Mesothelial cell of epicardium (in vitro differentiated cells): Measurements from ENCODE around the gene TTLL8. TPM values are rescaled to one million over a fixed set of nuclear protein-coding genes. Genes with fewer than 3 reads are reported as not detected.

Experiments used
- DNase-seq, 2 experiments: peaks; one replicate each; pipeline ENCODE4 v3.0.0; 2021; ENCODE audit warnings: low spot score in 2 of 2; ENCODE audit not compliant: unreplicated experiment in 2 of 2
- H3K27ac Mint-ChIP-seq: 2 replicates; pipeline ENCODE4 v1.8.0; 2021; ENCODE audit warnings: mixed read lengths
- H3K27me3 Mint-ChIP-seq: 2 replicates; pipeline ENCODE4 v1.8.0; 2021; ENCODE audit warnings: low read depth, mixed read lengths
- H3K36me3 Mint-ChIP-seq: 2 replicates; pipeline ENCODE4 v1.8.0; 2021; ENCODE audit warnings: mixed read lengths
- H3K4me1 Mint-ChIP-seq: 2 replicates; pipeline ENCODE4 v1.8.0; 2021; ENCODE audit warnings: mixed read lengths
- H3K4me3 Mint-ChIP-seq: 2 replicates; pipeline ENCODE4 v1.8.0; 2021; ENCODE audit warnings: mild to moderate bottlenecking, moderate library complexity, mixed read lengths
- H3K9me3 Mint-ChIP-seq: 2 replicates; pipeline ENCODE4 v1.8.0; 2021; ENCODE audit warnings: mixed read lengths
- total RNA-seq: library from RNA; stranded (reverse); gene quantifications from 3 replicates; pipeline ENCODE4 v1.2.1, GENCODE V29; 2021
- TF ChIP-seq, protein P1 (sequence below): fragments of 200-600 bp; sonication (generic); IDR thresholded peaks from one replicate; pipeline ENCODE4 v1.5.0; 2021; ENCODE audit warnings: antibody characterized with exemption; ENCODE audit not compliant: unreplicated experiment

TTLL8 gene
- total RNA-seq, 1 donor from 2014 or later = 0.13 TPM

DNA sequence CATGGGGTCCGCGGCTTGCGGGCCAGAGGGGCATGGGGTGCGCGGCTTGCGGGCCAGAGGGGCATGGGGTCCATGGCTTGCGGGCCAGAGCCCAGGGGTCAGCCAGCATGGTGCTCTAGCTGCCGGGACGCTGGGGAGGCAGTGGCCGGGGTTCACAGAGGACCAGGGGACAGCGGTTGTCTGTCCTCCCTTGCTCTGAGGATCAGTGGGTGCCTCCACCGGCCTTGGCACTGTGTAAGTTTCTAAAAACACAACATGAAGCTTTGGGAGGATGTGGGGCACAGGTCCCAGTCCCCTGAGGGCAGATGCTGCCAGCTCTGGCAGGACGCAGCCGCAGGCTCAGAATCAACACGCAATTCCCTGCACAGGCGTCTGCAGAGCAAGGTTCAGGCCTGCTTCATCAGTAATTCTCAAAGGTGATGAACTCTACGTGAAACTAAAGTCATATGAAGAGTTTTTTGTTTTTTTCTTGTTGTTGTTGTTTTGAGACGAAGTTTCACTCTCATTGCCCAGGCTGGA, 24.2 kb upstream of the TTLL8 start:
- TF ChIP-seq, protein P1, sequence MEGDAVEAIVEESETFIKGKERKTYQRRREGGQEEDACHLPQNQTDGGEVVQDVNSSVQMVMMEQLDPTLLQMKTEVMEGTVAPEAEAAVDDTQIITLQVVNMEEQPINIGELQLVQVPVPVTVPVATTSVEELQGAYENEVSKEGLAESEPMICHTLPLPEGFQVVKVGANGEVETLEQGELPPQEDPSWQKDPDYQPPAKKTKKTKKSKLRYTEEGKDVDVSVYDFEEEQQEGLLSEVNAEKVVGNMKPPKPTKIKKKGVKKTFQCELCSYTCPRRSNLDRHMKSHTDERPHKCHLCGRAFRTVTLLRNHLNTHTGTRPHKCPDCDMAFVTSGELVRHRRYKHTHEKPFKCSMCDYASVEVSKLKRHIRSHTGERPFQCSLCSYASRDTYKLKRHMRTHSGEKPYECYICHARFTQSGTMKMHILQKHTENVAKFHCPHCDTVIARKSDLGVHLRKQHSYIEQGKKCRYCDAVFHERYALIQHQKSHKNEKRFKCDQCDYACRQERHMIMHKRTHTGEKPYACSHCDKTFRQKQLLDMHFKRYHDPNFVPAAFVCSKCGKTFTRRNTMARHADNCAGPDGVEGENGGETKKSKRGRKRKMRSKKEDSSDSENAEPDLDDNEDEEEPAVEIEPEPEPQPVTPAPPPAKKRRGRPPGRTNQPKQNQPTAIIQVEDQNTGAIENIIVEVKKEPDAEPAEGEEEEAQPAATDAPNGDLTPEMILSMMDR = no peak
- Mint-ChIP-seq H3K36me3 (no peaks in the 10 kb centered on the region), H3K9me3 (no peaks in the 10 kb centered on the region), H3K27ac (no peak overlapping the region), H3K4me3 (no peak overlapping the region), H3K4me1 (peaks cover 41% of the 10 kb centered on the region), H3K27me3 (no peaks in the 10 kb centered on the region)
- no peak for DNase-seq

DNA sequence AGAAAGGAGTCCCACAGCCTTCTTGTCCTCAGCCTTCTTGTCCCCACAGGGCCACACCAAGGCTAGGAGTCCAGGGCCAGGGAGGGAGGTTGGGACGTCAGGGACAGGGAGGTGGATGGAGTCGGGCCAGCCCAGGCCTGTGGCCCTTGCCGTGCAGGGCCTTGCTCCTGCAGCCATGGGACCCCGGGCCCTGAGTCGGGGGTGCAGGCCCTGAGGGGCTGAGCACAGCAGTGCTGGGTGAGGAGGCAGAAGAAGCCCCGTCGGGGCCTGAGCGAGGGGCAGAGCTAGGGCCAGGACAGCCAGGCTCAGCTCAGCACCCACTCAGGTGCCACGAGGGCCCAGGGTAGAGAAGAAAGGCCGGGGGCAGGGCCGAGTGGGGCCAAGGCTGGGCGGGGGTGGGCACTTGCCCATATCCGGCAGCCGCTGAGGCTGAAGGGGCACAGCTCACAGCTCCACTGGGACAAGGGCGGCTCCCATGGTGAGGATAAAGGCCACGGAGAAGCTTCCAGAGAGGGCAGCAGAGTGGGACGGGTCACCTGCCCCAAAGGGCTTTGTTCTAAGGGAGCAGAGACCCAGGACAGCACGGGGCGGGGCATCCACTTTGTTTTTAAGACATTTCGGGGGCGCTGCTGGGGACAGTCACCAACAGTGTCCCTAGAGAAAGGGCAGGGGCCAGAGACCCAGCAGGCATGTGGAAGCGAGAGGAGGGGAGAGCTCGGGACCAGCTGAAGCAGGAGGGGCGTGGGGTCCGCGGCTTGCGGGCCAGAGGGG, 23.5 kb upstream of the TTLL8 start:
- Mint-ChIP-seq H3K9me3 (no peaks in the 10 kb centered on the region), H3K36me3 (no peaks in the 10 kb centered on the region), H3K4me1 (peaks cover 39% of the 10 kb centered on the region), H3K27ac (no peak overlapping the region), H3K27me3 (no peaks in the 10 kb centered on the region), H3K4me3 (no peak overlapping the region)
- DNase-seq = no peak
- TF ChIP-seq, protein P1 = no peak

DNA sequence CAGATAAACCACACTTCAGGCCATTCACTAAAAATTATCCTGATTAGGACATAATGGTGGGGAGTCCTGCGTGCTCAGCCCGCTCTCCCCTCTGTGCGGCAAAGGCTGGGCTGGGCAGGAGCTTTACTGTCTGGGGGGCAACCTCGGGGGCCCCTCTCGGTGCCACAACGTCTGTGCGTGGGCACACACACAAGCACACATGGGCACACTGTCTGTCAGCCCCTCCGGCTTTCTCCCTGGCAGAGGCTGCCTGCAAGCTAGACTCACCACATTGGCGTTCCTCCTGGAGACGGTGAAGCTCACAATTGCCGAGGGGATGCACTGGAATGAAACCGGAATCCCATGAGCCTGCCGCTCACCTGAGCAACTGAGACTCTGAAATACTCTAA, 22.0 kb upstream of the TTLL8 start:
- Mint-ChIP-seq H3K27me3 (no peaks in the 10 kb centered on the region), H3K36me3 (no peaks in the 10 kb centered on the region), H3K9me3 (no peaks in the 10 kb centered on the region), H3K4me3 (no peak overlapping the region), H3K27ac (no peak overlapping the region), H3K4me1 (peaks cover 31% of the 10 kb centered on the region)
- no peak for DNase-seq
- TF ChIP-seq, protein P1 = no peak

DNA sequence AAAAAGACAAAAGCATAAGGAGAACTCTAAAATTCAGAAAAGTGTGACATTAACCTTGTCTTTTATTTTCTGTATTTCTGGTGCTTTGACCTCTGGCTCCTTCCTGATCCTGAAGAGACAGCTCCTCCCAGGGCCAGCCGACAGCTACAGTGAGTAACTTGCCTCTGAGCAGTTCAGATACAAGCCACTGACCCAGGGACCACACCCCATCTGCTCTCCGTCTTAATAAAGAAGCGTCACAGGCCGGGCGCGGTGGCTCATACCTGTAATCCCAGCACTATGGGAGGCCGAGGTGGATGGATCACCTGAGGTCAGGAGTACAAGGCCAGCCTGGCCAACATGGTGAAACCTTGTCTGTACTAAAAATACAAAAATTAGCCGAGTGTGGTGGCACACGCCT, 20.7 kb upstream of the TTLL8 start:
- Mint-ChIP-seq H3K9me3 (no peaks in the 10 kb centered on the region), H3K27ac (peak overlapping the region; percentile 53), H3K27me3 (no peaks in the 10 kb centered on the region), H3K36me3 (no peaks in the 10 kb centered on the region), H3K4me1 (peaks cover 21% of the 10 kb centered on the region), H3K4me3 (no peak overlapping the region)
- TF ChIP-seq, protein P1 = no peak
- DNase-seq = no peak

GRCh38 chr22:50078246-50078645, 20.1 kb upstream of the TTLL8 start:
- no peaks in the 10 kb centered on the region for H3K27me3 Mint-ChIP-seq

More at GRCh38 chr22:50078246-50078645, 20.1 kb upstream of the TTLL8 start:
- H3K36me3 Mint-ChIP-seq = no peaks in the 10 kb centered on the region
- H3K4me1 Mint-ChIP-seq = peaks cover 17% of the 10 kb centered on the region
- no peak overlapping the region for H3K4me3 Mint-ChIP-seq
- no peak overlapping the region for H3K27ac Mint-ChIP-seq
- TF ChIP-seq, protein P1 = no peak
- H3K9me3 Mint-ChIP-seq = no peaks in the 10 kb centered on the region
- no peak for DNase-seq
